B cell (primary cell): ENCODE measurements around the gene VSIG10. TPM values are rescaled to one million over a fixed set of nuclear protein-coding genes. Genes with fewer than 3 reads are reported as not detected.

ENCODE experiments used
- ATAC-seq: fragments of 200-7000 bp; cut with Tn5 transposase; one replicate; pipeline ENCODE4 v1.10.0; 2021; ENCODE audit warnings: low read depth, mild to moderate bottlenecking, moderate number of reproducible peaks, moderate library complexity
- CTCF ChIA-PET: fragments of 350-600 bp; sonication (Branson Sonifier 250); formaldehyde crosslinking; loops from one replicate; lab custom pipeline; 2021; ENCODE audit warnings: antibody characterized with exemption, inconsistent platforms; lab: Charles Lee
- POLR2A ChIA-PET: fragments of 350-600 bp; sonication (Branson Sonifier 250); formaldehyde crosslinking; loops from one replicate; lab custom pipeline; 2021; ENCODE audit warnings: antibody characterized with exemption; lab: Charles Lee
- DNase-seq: peaks from one replicate; pipeline ENCODE4 v3.0.0; 2013
- H2AFZ ChIP-seq: 2 replicates; pipeline ENCODE4 v1.6.1; 2012; ENCODE audit warnings: mild to moderate bottlenecking, low read depth, low read length; ENCODE audit not compliant: insufficient read depth, poor library complexity, severe bottlenecking
- H3K27ac ChIP-seq, 2 donors: 1 replicate in 1 of 2; 2 replicates in 1 of 2; pipeline ENCODE4 v1.5.1; 2012 to 2013; ENCODE audit warnings: low read length in 2 of 2, mild to moderate bottlenecking in 2 of 2, moderate library complexity in 1 of 2
- H3K27me3 ChIP-seq, 4 experiments: fragments of 200-600 bp in 1 of 4; sonication (generic) in 1 of 4; replicated peaks in 1 of 4; 1 replicate in 2 of 4; 2 replicates in 2 of 4; pipeline versions ENCODE4 v1.6.1 to v1.7.0; 2013 to 2016; ENCODE audit warnings: low read length in 3 of 4, mild to moderate bottlenecking in 2 of 4, mixed read lengths in 1 of 4, moderate library complexity in 1 of 4; ENCODE audit not compliant: insufficient read depth in 4 of 4, control insufficient read depth in 3 of 4; ENCODE audit errors: control extremely low read depth in 1 of 4
- H3K36me3 ChIP-seq, 2 experiments: replicated peaks in 1 of 2; 1 replicate in 1 of 2; 2 replicates in 1 of 2; pipeline versions ENCODE4 v1.6.1 to v1.7.1; 2013; ENCODE audit warnings: low read length in 1 of 2; ENCODE audit not compliant: insufficient read depth in 2 of 2, control insufficient read depth in 1 of 2; ENCODE audit errors: control extremely low read depth in 1 of 2, extremely low read depth in 1 of 2
- H3K4me1 ChIP-seq, 2 donors: fragments of 200-600 bp in 1 of 2; sonication (generic) in 1 of 2; 1 replicate in 1 of 2; 2 replicates in 1 of 2; pipeline versions ENCODE4 v1.5.1 to v1.6.1; 2013 to 2017; ENCODE audit warnings: low read length in 2 of 2; ENCODE audit not compliant: control insufficient read depth in 2 of 2, insufficient read depth in 2 of 2
- H3K4me2 ChIP-seq: replicated peaks from 2 replicates; pipeline ENCODE3; 2012; ENCODE audit warnings: mild to moderate bottlenecking, low read depth, low read length; ENCODE audit not compliant: poor library complexity, severe bottlenecking
- H3K4me3 ChIP-seq, 5 experiments: fragments of 200-600 bp in 1 of 5; sonication (generic) in 1 of 5; 1 replicate in 3 of 5; 2 replicates in 2 of 5; pipeline versions ENCODE4 v1.5.1 to v1.7.0; 2011 to 2016; ENCODE audit warnings: low read length in 4 of 5, mild to moderate bottlenecking in 4 of 5, low read depth in 2 of 5, control low read depth in 1 of 5, moderate library complexity in 1 of 5; ENCODE audit not compliant: insufficient read depth in 1 of 5; ENCODE audit errors: control extremely low read depth in 1 of 5, extremely low read depth in 1 of 5
- H3K79me2 ChIP-seq: fragments of 200-600 bp; sonication (generic); one replicate; pipeline ENCODE4 v1.6.0; 2016; ENCODE audit warnings: low read length; ENCODE audit not compliant: control insufficient read depth, insufficient read depth
- H3K9ac ChIP-seq: fragments of 200-600 bp; sonication (generic); 2 replicates; pipeline ENCODE4 v1.6.1; 2017; ENCODE audit warnings: mild to moderate bottlenecking, low read length, moderate library complexity
- H3K9me3 ChIP-seq, 3 donors: one replicate each; pipeline versions ENCODE4 v1.6.1 to v1.7.1; 2013; ENCODE audit warnings: low read length in 2 of 3; ENCODE audit not compliant: control insufficient read depth in 2 of 3, insufficient read depth in 1 of 3; ENCODE audit errors: control extremely low read depth in 1 of 3
- H4K20me1 ChIP-seq: 2 replicates; pipeline ENCODE4 v1.6.0; 2012; ENCODE audit warnings: mild to moderate bottlenecking, low read length; ENCODE audit not compliant: insufficient read depth, control insufficient read depth, poor library complexity, severe bottlenecking
- H3K27ac Mint-ChIP-seq: one replicate; pipeline ENCODE4 v1.8.0; 2021; ENCODE audit warnings: mixed read lengths
- H3K27me3 Mint-ChIP-seq: one replicate; pipeline ENCODE4 v1.8.0; 2021; ENCODE audit warnings: mixed read lengths
- H3K4me1 Mint-ChIP-seq: one replicate; pipeline ENCODE4 v1.8.0; 2021; ENCODE audit warnings: mixed read lengths
- H3K4me3 Mint-ChIP-seq: one replicate; pipeline ENCODE4 v1.8.0; 2021; ENCODE audit warnings: mixed read lengths
- H3K9me3 Mint-ChIP-seq: one replicate; pipeline ENCODE4 v1.8.0; 2022; ENCODE audit warnings: mixed read lengths; ENCODE audit not compliant: insufficient read depth
- CTCF ChIP-seq: fragments of 200-600 bp; IDR thresholded peaks from one replicate; pipeline ENCODE4 v1.8.0; 2022; ENCODE audit warnings: antibody characterized with exemption, mild to moderate bottlenecking
- EZH2 ChIP-seq: IDR thresholded peaks from 2 replicates; pipeline ENCODE4 v1.6.1; 2012; ENCODE audit warnings: borderline replicate concordance, low read depth, mild to moderate bottlenecking, moderate library complexity, low read length; ENCODE audit not compliant: insufficient read depth, poor library complexity, severe bottlenecking
- WGBS: methylation state at CpG from one replicate; pipeline ENCODE4 v1.1.5; 2013; ENCODE audit warnings: missing lambda C conversion rate; ENCODE audit not compliant: insufficient coverage; 5-methylcytosine and 5-hydroxymethylcytosine counted together
- intact Hi-C: fragments of 100-400 bp; cut with micrococcal nuclease; formaldehyde crosslinking; loops from one replicate; pipeline ENCODE4 v1.10.0; 2022
- polyA plus RNA-seq: library from polyadenylated mRNA; depleted of rRNA; stranded (reverse); fragments of >200 nt; gene quantifications from 2 replicates; pipeline ENCODE4 v1.2.3, GENCODE V29; 2012
- total RNA-seq, 2 donors: library from RNA; stranded (reverse); fragments of 120-200 nt in 1 of 2; gene quantifications; 1 replicate in 1 of 2; 2 replicates in 1 of 2; pipeline versions ENCODE4 v1.2.3 to v1.2.4, GENCODE V29; 2013 to 2022

The VSIG10 gene
- total and polyA plus RNA-seq, 2 donors (not counting 1 experiment from before 2014, with no cell fraction given), result 0.34 to 2.6 TPM

DNA sequence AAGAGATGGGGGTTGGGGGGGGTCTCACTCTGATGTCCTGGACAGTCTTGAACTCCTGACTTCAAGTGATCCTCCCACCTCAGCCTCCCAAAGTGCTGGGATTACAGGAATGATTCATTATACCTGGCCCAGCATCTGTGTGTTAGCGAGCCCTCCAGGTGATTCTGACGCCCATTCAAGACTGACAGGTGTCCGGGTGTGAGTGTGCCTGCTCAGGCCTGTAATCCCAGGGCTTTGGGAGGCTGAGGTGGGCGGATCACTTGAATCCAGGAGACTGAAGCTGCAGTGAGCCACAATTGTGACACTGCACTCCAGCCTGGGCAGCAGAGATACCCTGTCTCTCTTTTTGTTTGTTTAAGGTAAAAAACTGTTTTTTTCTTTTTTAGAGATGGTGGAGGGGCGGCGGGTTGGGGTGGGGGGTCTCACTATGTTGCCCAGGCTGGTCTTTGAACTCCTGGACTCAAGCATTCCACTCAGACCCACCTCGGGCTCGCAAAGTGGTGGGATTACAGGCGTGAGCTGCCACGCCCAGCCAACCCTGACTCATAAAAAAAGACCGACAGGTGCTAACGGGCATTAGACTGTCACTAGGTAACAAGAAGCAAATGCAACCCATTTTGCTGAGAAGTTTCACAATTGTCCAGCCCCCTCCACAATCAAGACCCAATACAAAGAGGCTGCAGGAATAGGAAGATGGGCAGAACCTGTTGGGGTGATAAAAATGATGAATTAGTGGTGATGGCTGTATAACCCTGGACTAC lies 4.7 kb downstream of the VSIG10 start:
- Histone ChIP-seq H3K9ac (no peak overlapping the region), H3K4me2 (no peak overlapping the region), H3K27me3 (peaks cover 0 to 19% (median 3%) of the 10 kb centered on the region in 4 experiments), H3K36me3 (no peaks in the 10 kb centered on the region), H3K27ac (no peak overlapping the region), H2AFZ (no peak overlapping the region), H4K20me1 (no peaks in the 10 kb centered on the region), H3K79me2 (no peaks in the 10 kb centered on the region), H3K4me1 (peaks cover under 1 to 6% of the 10 kb centered on the region in 2 donors), H3K4me3 (no peak overlapping the region), H3K9me3 (no peaks in the 10 kb centered on the region)
- intact Hi-C loops, result no loop called here
- CTCF ChIA-PET, result no interaction called here
- POLR2A ChIA-PET, result no interaction called here
- Mint-ChIP-seq H3K4me3 (no peak overlapping the region), H3K9me3 (no peaks in the 10 kb centered on the region), H3K27ac (no peak overlapping the region), H3K4me1 (peaks cover 5% of the 10 kb centered on the region), H3K27me3 (peaks cover 16% of the 10 kb centered on the region)
- ATAC-seq, result no peak
- TF ChIP-seq EZH2, result no peak
- 89% methylated on average over 9 of the region's 12 CpGs for WGBS
- no peak for DNase-seq

- intact Hi-C loops, result no loop called here
- Histone ChIP-seq H3K4me3 (no peak overlapping the region), H3K4me1 (peaks cover 0 to 5% of the 10 kb centered on the region in 2 donors), H3K36me3 (no peaks in the 10 kb centered on the region), H3K27me3 (peaks cover 0 to 16% (median 3%) of the 10 kb centered on the region in 4 experiments), H3K27ac (no peak overlapping the region), H3K9me3 (no peaks in the 10 kb centered on the region), H3K4me2 (no peak overlapping the region), H4K20me1 (no peaks in the 10 kb centered on the region), H3K9ac (no peak overlapping the region), H2AFZ (no peak overlapping the region), H3K79me2 (no peaks in the 10 kb centered on the region)
- H3K4me1 Mint-ChIP-seq, result peaks cover 5% of the 10 kb centered on the region
- no CpG with 5 or more reads among the region's 3 CpGs for WGBS
- no peak overlapping the region for H3K27ac Mint-ChIP-seq
- DNase-seq, result no peak
- H3K27me3 Mint-ChIP-seq, result peaks cover 16% of the 10 kb centered on the region
- POLR2A ChIA-PET, result no interaction called here
- no peak overlapping the region for H3K4me3 Mint-ChIP-seq
- H3K9me3 Mint-ChIP-seq, result no peaks in the 10 kb centered on the region
- ATAC-seq, result no peak
- TF ChIP-seq EZH2 (no peak), CTCF (no peak)
- CTCF ChIA-PET, result no interaction called here
Measured at GRCh38 chr12:118098401-118098800, 5.4 kb downstream of the VSIG10 start.
